Panc1 (cell line): ENCODE measurements around the gene GRIFIN.

Experiments
- POLR2AphosphoS5 ChIP-seq: IDR thresholded peaks from 2 replicates; pipeline ENCODE4 v1.6.1; 2012; ENCODE audit warnings: mild to moderate bottlenecking, low read depth, low read length, moderate library complexity
- TF ChIP-seq, protein P1 (sequence below): fragments of 450-650 bp; IDR thresholded peaks from 2 replicates; pipeline ENCODE4 v1.5.1; 2017; ENCODE audit warnings: mild to moderate bottlenecking

DNA sequence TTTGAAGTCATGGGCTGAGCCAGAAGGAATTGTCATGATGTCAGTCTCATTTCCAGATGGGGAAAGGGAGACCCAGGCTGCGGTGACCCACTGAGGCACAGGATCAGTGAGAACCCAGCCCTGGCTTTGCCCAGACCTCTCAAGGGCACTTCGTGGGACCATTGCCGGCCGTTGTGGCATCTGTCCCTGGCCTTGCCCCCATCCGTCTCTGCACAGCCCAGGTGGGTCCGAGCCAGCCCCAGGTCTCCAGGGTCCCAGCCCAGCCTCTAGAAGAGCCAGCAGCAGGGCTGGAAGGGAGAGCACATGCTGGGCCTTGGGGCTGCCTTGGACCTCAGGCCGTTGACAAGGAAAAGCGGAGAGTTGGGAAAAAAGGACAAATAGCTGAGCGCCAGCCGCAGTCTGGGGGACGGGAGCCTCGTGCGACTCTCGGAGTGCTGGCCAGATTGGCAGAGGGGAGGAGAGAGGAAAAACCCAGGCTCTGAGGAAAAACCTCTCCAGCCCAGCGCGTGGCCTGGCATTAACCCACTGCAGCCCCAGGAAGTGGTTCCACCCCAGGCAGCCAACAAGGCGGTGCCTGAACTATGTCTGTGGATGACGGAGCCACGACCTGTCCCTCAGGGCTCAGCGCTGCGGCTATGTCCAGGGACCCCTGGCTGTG, 30.2 kb downstream of the GRIFIN start:
- TF ChIP-seq, protein P1, sequence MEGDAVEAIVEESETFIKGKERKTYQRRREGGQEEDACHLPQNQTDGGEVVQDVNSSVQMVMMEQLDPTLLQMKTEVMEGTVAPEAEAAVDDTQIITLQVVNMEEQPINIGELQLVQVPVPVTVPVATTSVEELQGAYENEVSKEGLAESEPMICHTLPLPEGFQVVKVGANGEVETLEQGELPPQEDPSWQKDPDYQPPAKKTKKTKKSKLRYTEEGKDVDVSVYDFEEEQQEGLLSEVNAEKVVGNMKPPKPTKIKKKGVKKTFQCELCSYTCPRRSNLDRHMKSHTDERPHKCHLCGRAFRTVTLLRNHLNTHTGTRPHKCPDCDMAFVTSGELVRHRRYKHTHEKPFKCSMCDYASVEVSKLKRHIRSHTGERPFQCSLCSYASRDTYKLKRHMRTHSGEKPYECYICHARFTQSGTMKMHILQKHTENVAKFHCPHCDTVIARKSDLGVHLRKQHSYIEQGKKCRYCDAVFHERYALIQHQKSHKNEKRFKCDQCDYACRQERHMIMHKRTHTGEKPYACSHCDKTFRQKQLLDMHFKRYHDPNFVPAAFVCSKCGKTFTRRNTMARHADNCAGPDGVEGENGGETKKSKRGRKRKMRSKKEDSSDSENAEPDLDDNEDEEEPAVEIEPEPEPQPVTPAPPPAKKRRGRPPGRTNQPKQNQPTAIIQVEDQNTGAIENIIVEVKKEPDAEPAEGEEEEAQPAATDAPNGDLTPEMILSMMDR: no peak
- no peak for TF ChIP-seq POLR2AphosphoS5
